EL (cell line): Measurements from ENCODE around the gene FZR1.
"Not testable (repeated sequence)": the region's sequence is repeated elsewhere in the genome, so short reads cannot be mapped to it uniquely, and the experiment has no call there.

Experiments
- DNase-seq: peaks from one replicate; pipeline ENCODE4 v3.0.0-alpha.2; 2016

Gene FZR1

GRCh38 chr19:3576696-3577443, 70.8 kb downstream of the FZR1 start:
- DNase-seq: no peak

DNA sequence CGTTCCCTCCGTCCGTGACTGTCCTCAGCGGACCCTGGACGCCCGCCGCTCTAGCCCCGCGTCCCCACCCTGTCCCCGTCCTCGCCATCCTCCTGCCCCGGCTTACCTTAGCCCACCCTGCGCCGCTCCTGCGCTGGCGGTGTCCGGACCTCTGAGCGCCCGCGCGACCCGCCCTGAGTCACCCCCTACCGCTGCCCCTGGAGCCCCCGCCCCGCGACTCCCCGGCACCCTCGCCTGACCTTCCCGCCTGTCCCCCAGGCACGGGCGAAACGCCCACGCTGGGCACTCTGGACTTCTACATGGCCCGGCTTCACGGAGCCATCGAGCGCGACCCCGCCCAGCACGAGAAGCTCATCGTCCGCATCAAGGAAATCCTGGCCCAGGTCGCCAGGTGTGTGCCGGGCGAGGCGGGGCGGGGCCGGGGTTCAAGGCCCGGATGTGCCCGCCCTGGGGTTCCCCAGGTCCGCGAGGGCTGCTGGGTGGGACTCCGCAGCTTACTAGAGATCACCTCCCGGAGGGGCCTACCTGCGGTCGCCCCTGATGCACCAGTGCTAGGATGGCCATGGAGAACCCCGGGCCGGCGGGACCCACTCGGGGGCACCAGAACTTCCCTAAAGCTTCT, 71.7 kb downstream of the FZR1 start:
- DNase-seq: no peak

DNA sequence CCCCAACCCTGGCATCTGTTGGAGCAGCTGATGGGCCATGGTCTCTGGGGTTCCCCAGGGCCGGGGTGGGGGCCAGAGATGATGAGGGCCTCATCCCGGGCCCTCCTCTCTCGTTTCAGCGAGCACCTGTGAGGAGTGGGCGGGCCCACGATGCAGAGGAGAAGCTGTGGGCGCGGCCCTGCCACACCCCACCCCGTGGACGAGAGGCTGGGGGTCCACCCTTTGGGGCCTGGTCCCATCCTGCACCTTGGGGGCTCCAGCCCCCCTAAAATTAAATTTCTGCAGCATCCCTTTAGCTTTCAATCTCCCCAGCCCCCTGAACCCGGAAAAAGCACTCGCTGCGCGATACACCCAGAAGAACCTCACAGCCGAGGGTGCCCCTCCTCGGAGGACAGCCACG, 72.3 kb downstream of the FZR1 start:
- no peak for DNase-seq

- DNase-seq: peak; percentile 95
These were observed 74.2 kb downstream of the FZR1 start for GRCh38 chr19:3580156-3580934.

DNA sequence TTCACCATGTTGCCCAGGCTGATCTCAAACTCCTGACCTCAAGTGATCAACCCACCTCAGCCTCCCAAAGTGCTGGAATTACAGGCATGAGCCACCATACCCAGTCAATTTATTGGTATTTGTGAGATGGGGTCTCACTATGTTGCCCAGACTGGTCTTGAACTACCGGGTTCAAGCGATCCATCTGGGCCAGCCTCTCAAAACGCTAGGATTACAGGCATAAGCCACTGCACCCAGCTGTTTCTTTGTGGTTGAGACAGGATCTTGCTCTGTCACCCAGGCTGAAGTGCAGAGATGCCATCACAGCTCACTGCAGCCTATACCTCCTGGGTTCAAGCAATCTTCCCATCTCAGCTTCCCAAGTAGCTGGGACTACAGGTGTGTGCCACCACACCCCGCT, 75.7 kb downstream of the FZR1 start:
- not testable (repeated sequence) for DNase-seq

- not testable (repeated sequence) for DNase-seq
These were observed 78.1 kb downstream of the FZR1 start for GRCh38 chr19:3584036-3584802.

- no peak for DNase-seq
These were observed 79.4 kb downstream of the FZR1 start, which contains the start of gene GIPC3 for GRCh38 chr19:3585301-3586126. TSS of gene GIPC3 (plus strand) at chr19:3585478. CDS start at chr19:3585598, 120 bp downstream.

DNA sequence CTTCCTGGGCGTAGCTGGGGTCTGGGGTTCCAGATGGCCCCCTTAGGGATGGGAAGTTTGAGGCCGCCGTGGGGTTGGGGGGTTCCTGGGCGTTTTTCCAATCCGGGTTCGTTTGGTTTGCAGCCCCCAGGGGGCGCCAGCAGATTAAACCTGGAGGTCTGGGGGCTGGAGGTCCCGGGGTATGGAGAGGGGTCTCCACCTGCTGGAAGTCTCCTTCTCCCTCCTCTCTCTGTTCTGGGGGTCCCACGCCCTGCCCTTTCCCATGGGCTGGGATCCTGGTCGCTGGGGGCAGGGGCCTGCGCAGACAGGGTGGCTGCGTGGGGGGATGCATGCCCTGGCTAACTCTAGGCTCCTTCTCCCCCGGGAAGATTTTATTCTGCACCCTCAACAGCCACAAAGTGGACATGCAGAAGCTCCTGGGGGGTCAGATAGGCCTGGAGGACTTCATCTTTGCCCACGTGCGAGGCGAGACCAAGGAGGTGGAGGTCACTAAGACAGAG, 80.1 kb downstream of the FZR1 start:
- DNase-seq: no peak

GRCh38 chr19:3586707-3587346, 80.7 kb downstream of the FZR1 start:
- DNase-seq: no peak
